GDM1 (cell line): ENCODE measurements around the gene PMVK.
"Not testable (repeated sequence)": the region's sequence is repeated elsewhere in the genome, so short reads cannot be mapped to it uniquely, and the experiment has no call there.

Source experiments
- DNase-seq: peaks from one replicate; lab custom pipeline; 2025; lab: John Stamatoyannopoulos, UW

PMVK gene

DNA sequence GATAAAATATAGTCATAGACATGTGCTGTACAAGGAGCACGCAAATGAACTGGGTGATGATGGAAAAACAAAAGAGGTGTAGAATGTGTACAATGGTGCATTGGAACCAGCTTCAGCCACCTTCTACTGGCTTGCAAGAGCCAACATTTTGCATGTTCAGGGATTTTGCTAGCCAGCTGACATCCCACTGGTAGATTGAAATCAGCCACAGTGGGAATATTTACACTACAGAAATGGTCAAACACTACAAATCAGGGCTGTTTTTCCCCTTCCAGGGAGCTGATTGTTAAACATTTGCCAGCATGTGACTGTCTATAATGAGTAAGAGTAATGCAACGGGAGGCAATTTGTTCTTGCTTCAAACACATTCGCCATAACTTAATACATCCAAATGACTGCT lies 23.2 kb downstream of the PMVK start:
- DNase-seq = no peak

DNA sequence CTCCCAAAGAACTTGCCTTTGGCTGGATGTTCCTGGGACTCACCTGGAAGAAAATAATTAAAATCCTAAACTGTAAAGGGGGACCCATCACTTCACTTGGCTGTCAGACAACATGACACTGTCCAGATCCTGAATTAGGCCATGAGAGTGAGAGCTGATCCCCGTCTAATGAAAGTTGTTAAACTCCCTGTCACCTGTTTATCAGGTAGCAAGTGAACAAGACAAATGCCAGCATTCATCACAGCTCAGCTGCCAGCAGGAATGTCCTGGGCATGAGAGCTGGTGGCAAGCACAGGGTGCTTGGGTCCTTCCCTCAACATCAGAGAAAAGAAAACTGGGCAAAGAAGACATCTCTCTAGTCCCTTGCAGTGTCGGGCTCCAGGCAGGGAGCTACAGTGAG lies 23.8 kb downstream of the PMVK start:
- no peak for DNase-seq

DNA sequence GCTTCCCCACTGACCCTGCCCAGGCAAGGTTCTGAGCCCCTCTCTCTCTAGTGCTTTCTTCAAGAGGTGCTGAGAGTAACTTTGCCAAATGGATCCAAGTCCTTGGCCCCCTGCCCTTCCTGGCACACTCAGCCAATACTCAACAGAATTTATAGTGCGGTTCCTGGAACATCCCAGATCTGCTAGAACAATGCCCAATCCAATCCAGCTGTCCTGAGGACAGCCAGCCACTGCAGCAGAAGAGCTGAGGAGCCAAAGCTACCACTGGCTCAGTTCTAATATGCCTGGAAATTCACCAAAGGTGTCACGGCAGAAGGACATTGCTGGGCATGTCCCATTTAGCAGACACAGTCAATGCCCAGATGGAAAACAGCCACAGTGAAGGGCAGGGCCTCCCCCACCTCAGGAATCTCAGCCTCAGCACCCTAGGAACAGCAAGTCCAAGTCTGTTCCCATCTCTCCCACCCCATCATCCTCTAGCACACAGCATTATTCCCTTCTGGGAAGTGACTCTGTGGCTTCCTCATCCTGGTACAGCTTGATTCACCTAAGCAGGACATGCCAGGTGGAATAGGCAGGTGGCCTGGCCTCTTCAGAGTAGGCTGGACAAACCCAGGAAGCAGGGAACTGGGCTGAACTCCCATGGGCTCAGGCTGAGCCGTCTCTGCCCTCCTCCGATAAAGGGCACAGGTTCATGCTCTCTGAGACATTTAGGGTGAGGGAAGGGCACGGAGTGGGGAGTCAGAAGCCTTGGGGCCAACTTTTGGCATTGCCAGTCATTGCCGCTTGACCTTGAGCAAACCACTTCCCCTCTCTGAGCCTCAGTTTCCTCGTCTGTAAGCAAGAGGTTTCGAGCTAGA lies 24.6 kb downstream of the PMVK start:
- DNase-seq = no peak

DNA sequence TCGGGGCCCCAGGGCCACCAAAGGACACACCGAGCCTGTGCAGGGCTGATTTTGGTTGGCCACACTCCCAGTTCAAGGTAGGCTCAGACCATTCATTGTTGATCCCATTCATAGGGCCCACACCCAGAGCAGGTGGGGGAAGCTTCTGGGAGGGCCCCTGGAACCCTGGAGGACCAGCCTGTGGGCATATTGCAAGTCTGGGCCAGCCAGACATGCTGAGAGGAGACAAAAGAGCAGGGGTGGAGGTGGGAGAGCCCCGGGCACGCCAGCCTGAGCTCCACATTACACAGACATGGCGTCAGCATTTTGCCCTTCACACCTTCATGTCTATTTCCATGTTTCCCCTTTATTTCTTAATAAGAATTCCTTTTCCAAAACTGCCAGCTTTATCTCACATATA lies 25.7 kb downstream of the PMVK start:
- DNase-seq = no peak

DNA sequence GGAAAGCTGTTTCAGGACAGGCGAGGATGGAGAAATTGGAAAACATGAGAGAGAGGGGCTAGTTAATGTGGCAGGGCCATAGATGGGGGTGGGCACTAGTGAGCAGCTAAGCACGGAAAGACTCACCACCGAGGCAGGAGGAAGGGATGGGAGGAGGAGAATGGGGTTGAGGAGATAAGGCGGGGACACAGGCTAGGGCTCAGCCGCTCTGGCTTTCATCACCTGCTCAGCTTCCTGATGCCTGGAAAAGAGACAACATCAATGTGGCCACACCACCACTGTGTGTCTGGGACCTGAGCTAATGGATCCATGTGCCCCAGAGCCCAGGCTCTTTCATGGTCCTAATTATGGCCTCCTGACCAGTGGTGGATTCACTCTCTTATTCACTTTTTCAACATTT lies 27.6 kb downstream of the PMVK start:
- DNase-seq = no peak

GRCh38 chr1:154908129-154908528 lies 28.4 kb downstream of the PMVK start:
- not testable (repeated sequence) for DNase-seq

DNA sequence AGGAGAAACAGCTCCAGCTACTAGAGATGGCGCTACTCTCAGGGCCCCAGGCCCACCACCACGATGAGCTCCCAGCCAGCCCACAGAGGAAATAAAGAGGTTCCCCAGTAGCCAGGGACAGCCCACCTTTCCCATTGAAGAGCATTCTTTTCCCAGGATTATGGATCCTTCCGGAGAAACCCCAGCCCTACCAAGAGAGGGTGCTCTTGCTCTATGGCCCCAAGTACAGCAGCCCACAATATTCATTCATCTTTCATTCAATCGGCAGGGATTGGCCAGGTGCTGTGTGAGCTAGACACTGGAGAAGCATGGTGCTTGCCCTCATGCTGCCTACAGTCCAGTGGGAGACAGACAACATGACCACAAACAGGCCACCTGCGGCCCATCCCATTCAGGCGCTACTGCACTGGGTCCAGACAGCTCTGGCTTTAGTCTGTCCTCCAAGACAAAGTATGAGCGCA lies 29.9 kb downstream of the PMVK start:
- peak; percentile 10 for DNase-seq

DNA sequence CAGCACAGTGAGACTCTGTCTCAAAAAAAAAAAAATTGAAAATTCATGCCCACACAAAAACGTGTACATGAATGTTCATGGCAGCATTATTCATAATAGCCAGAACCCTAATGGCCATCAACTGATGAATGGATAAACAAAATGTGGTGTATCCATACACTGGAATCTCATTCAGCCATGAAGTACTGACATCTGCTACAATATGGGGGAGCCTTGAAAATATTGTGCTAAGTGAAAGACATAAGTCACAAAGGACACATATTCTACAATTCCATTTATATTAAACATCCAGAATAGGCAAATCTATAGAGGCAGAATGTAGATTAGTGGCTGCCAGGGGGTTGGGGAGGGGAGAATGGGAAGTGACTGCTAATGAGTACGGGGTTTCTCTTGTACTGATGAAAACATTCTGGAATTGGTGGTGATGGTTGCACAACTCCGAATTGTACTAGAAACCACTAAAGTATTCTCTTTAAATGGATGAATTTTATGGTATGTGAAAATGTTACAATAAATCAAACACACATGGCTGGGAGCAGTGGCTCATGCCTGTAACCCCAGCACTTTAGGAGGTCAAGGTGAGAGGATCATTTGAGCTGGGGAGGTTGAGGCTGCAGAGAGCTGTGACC lies 33.5 kb downstream of the PMVK start:
- DNase-seq = no peak

DNA sequence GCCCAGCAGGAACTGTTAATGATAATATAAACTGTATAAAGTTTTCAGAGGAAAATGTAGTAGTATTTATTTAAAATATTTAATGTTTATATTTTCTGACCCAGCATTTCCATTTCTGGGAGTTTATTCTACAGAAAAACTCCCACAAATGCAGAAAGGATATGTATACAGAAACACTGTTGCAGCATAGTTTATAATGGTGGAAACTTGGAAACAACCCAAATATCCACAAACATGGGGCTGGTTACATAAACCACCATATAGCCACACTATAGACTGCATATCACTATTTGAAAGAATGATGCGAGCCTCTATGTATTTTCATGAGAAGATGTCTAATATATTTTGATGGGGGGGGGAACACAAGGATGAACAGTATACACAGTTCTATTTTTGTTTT lies 34.9 kb downstream of the PMVK start:
- DNase-seq = no peak

GRCh38 chr1:154899041-154899440 lies 37.5 kb downstream of the PMVK start:
- no peak for DNase-seq

- DNase-seq = no peak
Observed at GRCh38 chr1:154896771-154897286, 39.7 kb downstream of the PMVK start.

GRCh38 chr1:154895798-154896197 lies 40.7 kb downstream of the PMVK start:
- no peak for DNase-seq

GRCh38 chr1:154891452-154891851 lies 45.1 kb downstream of the PMVK start:
- DNase-seq = no peak

- no peak for DNase-seq
Observed at GRCh38 chr1:154888757-154889156, 47.8 kb downstream of the PMVK start.

DNA sequence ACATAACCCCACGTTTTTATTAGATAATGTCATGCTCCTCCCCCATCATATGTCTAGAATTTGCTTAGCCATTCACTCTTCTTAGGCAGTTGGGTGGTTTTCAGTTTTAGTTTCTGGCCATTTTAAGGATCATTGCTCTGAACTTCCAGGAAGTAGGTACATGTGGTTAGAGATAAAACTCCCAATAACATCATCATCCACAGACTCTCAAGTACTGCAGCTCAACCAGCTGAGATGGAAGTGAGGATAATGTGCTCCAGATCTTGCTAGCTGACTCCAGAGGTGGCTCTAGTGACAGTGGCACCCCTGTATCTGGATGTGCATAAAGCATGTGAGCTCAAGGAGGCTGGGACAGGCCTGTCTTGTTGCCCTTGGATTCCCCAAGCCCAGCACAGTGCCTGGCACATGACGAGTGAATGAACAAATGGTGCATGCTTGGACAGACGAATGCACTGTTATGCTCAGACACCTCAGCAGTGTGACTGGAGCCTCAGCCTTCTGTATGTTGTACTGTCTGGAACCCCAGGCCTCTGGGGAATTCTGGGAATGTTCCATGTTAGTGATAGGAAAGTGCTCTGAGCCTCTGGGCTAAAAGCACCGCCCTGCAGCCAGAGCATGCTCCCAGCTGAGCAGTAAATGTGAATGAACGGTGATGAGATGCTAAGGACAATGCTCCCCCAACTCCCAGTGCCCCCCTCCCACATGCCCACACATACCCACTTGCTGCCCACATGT lies 50.1 kb downstream of the PMVK start:
- DNase-seq = no peak

- DNase-seq = no peak
Observed at GRCh38 chr1:154884869-154885701, 51.4 kb downstream of the PMVK start.

DNA sequence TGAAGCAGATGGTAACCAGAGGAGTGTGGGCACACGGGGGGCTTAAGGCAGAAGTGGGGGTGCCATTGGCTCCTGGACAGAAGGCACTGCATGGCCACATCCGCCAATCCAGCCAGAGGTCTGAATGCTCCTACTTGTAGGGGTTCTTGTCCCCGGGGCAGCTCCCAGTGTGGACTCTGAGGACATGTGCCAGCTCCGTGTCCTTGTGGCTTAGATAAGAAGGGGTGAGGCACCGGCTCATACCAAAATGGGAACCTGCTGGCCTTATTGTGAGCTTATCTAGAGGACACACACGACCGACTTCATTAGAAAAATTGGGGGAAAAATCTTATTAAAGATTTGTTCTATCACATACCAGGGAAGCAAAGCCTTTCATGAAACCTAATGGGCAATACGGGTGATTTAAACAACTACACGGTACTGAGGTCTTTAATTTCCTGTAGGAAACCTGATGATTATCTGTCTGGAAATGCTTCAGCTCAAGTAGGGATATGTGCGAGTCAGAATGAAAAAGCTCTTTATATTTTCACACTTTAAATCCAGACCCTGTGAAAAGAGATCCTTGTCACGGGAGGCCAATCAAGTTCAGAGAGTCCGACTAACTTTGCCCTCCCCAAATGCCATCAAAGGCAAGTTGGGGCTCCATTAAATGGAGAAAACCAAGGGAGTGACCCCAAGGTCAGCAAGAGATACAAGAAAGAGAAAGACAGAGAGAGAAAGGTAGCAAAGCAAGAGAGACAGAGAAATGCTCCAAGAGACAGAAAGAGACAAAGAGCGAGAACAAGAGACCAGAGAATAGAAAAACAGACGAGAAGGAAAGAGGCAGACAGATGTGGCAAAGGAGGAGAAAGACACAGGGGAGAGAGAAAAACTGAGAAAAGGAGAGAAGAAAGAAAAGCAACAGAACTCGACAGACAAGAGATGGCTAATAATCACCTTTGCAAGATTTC lies 52.3 kb downstream of the PMVK start:
- DNase-seq = no peak

DNA sequence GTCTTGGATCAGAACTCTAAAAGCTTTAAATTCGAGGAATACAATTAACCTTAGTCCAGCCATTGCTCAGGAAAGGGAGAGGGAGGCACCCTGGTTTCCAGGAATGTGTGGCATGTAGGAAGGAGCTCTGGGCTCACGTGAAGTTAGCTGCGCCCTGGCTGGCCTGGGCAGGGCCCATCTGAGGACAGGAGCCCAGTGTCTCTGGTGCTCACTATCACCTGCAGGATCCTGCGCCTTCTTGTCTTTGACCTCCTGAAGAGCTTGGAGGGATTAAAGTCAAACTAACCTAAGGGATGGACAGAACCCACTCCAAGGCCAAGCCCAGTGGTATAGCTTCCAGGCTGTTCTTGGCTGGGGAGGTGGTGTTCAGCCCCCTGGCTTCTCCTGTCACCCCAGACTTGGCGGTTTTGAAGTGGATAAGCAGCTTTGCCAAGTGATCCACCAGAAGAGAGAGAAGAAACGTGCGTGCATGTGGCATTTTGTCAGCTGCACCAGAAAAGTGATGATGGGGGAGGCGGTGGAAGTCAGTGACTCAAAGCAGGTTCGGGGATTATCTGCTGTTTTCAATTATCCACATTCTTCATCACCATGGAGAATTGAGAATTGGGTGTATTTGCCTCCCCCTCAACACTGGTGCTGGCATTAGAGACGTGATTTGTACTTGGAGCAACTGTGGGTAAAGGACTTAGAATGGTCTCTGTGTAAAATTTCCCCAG lies 54.5 kb downstream of the PMVK start:
- DNase-seq = no peak

- DNase-seq = no peak
Observed at GRCh38 chr1:154880671-154881070, 55.8 kb downstream of the PMVK start.

GRCh38 chr1:154879038-154879421 lies 57.5 kb downstream of the PMVK start:
- DNase-seq = no peak
